DND-41 (cell line): Measurements from ENCODE around the gene PCNX1.
"Not testable (repeated sequence)": the region's sequence is repeated elsewhere in the genome, so short reads cannot be mapped to it uniquely, and the experiment has no call there.

Experiments
- ATAC-seq: fragments of 200-7000 bp; cut with Tn5 transposase; 3 replicates; pipeline ENCODE4 v1.9.1; 2021; ENCODE audit warnings: low read depth; ENCODE audit not compliant: insufficient read depth
- DNase-seq: peaks from one replicate; pipeline ENCODE4 v3.0.0-alpha.2; 2020
- H2AFZ ChIP-seq: 2 replicates; pipeline ENCODE4 v1.6.0; 2012; ENCODE audit warnings: low read depth, low read length
- H3K27ac ChIP-seq: 2 replicates; pipeline ENCODE4 v1.5.1; 2012; ENCODE audit warnings: low read length, inconsistent platforms
- H3K27me3 ChIP-seq: fragments of 200-600 bp; sonication (generic); 2 replicates; pipeline ENCODE4 v1.6.0; 2012; ENCODE audit warnings: low read length, mild to moderate bottlenecking, inconsistent platforms; ENCODE audit not compliant: insufficient read depth, poor library complexity
- H3K36me3 ChIP-seq: 2 replicates; pipeline ENCODE4 v1.5.1; 2012; ENCODE audit warnings: low read length, inconsistent platforms; ENCODE audit not compliant: insufficient read depth
- H3K4me1 ChIP-seq: 2 replicates; pipeline ENCODE4 v1.5.1; 2012; ENCODE audit warnings: mild to moderate bottlenecking, low read length; ENCODE audit not compliant: insufficient read depth
- H3K4me2 ChIP-seq: 2 replicates; pipeline ENCODE4 v1.6.0; 2012; ENCODE audit warnings: mild to moderate bottlenecking, moderate library complexity, low read length, inconsistent platforms; ENCODE audit not compliant: insufficient read depth
- H3K4me3 ChIP-seq, 2 experiments: fragments of 200-600 bp in 1 of 2; shearing (Covaris generic) in 1 of 2; 2 replicates each; pipeline ENCODE4 v1.5.1; 2012 to 2016; ENCODE audit warnings: inconsistent platforms in 2 of 2, low read length in 2 of 2, mild to moderate bottlenecking in 2 of 2, low read depth in 1 of 2, moderate library complexity in 1 of 2
- H3K79me2 ChIP-seq: 2 replicates; pipeline ENCODE4 v1.6.0; 2012; ENCODE audit warnings: low read length, inconsistent platforms; ENCODE audit not compliant: insufficient read depth
- H3K9ac ChIP-seq: 2 replicates; pipeline ENCODE4 v1.6.0; 2012; ENCODE audit warnings: low read depth, mild to moderate bottlenecking, inconsistent platforms, low read length, moderate library complexity
- H3K9me3 ChIP-seq: 2 replicates; pipeline ENCODE4 v1.5.1; 2012; ENCODE audit warnings: low read length, moderate library complexity, mild to moderate bottlenecking, inconsistent platforms; ENCODE audit not compliant: insufficient read depth, severe bottlenecking
- H4K20me1 ChIP-seq: 2 replicates; pipeline ENCODE4 v1.6.0; 2012; ENCODE audit warnings: low read length; ENCODE audit not compliant: insufficient read depth
- EZH2 ChIP-seq: IDR thresholded peaks from 3 replicates; pipeline ENCODE4 v1.6.1; 2012; ENCODE audit warnings: borderline replicate concordance, low read depth, mild to moderate bottlenecking, moderate library complexity, low read length, inconsistent platforms; ENCODE audit not compliant: severe bottlenecking
- TF ChIP-seq, protein P1 (sequence below): IDR thresholded peaks from 2 replicates; pipeline ENCODE4 v1.5.1; 2012; ENCODE audit warnings: borderline replicate concordance, low read length, moderate library complexity, mild to moderate bottlenecking; ENCODE audit not compliant: poor library complexity, severe bottlenecking; ENCODE audit errors: extremely low read depth

PCNX1 gene

DNA sequence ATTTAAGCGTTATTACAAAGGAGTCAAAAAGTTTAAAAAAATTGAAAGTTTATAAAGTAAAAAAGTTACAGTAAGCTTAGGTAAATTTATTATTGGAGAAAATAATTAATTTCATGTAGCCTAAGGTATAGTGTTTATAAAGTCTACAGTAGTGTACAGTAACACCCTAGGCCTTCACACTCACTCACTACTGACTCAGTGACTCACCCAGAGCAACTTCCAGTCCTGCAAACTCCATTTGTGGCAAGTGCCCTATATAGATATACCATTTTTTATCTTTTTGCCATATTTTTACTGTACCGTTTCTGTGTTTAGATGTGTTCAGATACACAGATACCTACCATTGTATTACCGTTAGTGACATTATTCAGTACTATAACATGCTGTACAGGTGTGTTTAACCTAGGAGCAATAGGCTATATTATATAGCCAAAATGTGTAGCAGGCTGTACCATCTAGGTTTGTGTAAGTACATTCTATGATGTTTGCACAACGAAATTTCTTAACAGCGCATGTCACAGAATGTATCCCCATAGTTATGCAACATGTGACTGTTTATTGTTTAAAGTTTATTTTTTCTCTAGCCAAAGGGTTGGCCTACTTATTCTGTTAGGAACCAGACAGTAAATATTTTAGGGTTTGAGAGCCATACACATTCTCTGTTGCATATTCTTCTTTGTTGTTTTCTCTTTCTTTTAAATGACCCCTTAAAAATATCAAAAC is 155.5 kb downstream of the PCNX1 start:
- Histone ChIP-seq H3K27ac (no peak overlapping the region), H3K36me3 (peaks cover 61% of the 10 kb centered on the region)
- no peak for ATAC-seq

DNA sequence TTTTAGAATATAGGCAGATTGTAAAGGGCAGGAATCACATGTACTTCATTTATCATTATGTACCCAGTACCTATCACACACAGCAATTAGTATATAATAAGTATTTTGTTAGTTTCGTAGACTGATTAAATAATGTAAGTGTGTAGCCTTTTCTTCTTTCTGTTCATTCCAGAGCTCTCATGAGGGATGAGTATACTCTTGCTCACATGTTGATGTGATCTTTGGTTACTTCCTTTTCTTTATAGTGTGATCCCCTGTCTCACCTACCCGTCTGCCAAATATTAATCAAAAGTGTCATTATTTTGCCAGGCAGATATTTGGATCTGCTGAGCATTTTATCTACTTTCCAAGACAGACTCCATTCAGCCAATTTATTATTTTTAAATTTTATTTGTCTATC is 156.1 kb downstream of the PCNX1 start:
- Histone ChIP-seq H3K27ac (no peak overlapping the region), H3K27me3 (no peaks in the 10 kb centered on the region), H3K79me2 (no peaks in the 10 kb centered on the region), H3K4me3 (no peak overlapping the region), H4K20me1 (no peaks in the 10 kb centered on the region), H3K4me1 (no peaks in the 10 kb centered on the region), H3K36me3 (peaks cover 56% of the 10 kb centered on the region), H3K9me3 (no peaks in the 10 kb centered on the region), H3K4me2 (no peak overlapping the region), H2AFZ (no peak overlapping the region), H3K9ac (no peak overlapping the region)
- no peak for TF ChIP-seq EZH2
- TF ChIP-seq, protein P1, sequence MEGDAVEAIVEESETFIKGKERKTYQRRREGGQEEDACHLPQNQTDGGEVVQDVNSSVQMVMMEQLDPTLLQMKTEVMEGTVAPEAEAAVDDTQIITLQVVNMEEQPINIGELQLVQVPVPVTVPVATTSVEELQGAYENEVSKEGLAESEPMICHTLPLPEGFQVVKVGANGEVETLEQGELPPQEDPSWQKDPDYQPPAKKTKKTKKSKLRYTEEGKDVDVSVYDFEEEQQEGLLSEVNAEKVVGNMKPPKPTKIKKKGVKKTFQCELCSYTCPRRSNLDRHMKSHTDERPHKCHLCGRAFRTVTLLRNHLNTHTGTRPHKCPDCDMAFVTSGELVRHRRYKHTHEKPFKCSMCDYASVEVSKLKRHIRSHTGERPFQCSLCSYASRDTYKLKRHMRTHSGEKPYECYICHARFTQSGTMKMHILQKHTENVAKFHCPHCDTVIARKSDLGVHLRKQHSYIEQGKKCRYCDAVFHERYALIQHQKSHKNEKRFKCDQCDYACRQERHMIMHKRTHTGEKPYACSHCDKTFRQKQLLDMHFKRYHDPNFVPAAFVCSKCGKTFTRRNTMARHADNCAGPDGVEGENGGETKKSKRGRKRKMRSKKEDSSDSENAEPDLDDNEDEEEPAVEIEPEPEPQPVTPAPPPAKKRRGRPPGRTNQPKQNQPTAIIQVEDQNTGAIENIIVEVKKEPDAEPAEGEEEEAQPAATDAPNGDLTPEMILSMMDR, result no peak
- ATAC-seq, result no peak
- DNase-seq, result no peak

More for the DNA sequence above, 155.5 kb downstream of the PCNX1 start:
- H3K9me3 ChIP-seq, result no peaks in the 10 kb centered on the region
- H3K4me1 ChIP-seq, result no peaks in the 10 kb centered on the region
- no peaks in the 10 kb centered on the region for H4K20me1 ChIP-seq
- no peak overlapping the region for H3K9ac ChIP-seq
- H3K27me3 ChIP-seq, result no peaks in the 10 kb centered on the region
- DNase-seq, result no peak
- TF ChIP-seq EZH2, result no peak
- TF ChIP-seq, protein P1, result no peak
- no peaks in the 10 kb centered on the region for H3K79me2 ChIP-seq
- no peak overlapping the region for H3K4me3 ChIP-seq
- H3K4me2 ChIP-seq, result no peak overlapping the region
- no peak overlapping the region for H2AFZ ChIP-seq

DNA sequence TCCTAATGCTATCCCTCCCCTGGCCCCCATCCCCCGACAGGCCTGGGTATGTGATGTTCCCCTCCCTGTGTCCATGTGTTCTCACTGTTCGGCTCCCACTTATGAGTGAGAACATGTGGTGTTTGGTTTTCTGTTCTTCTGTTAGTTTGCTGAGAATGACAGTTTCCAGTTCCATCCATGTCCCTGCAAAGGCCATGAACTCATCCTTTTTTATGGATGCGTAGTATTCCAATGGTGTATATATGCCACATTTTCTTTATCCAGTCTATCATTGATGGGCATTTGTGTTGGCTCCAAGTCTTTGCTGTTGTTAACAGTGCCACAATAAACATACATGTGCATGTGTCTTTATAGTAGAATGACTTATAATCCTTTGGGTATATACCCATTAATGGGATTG is 157.5 kb downstream of the PCNX1 start:
- not testable (repeated sequence) for H4K20me1 ChIP-seq, H3K9me3 ChIP-seq, H3K79me2 ChIP-seq, H3K27ac ChIP-seq, H2AFZ ChIP-seq, H3K27me3 ChIP-seq, H3K4me2 ChIP-seq, ATAC-seq, DNase-seq, H3K9ac ChIP-seq, H3K4me1 ChIP-seq, H3K4me3 ChIP-seq
- peaks cover 54% of the 10 kb centered on the region for H3K36me3 ChIP-seq

DNA sequence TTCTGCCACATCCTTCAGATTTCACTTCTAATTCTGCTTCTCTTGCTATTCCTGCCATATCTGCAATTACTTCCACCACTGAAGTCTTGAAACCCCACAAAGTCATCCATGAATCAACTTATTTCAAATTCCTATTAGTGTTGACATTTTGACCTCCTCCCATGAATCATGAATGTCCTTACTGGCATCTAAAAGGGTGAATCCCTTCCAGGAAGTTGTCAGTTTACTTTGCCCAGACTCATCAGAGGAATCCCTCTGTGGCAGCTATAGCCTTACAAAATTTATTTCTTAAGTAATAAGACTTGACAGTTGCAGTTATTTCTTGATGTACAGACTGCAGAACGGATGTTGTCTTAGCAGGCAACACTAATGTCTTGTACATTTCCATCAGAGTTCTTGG is 162.9 kb downstream of the PCNX1 start:
- no peak overlapping the region for H3K4me2 ChIP-seq
- no peaks in the 10 kb centered on the region for H3K4me1 ChIP-seq
- H3K27me3 ChIP-seq, result no peaks in the 10 kb centered on the region
- H4K20me1 ChIP-seq, result no peaks in the 10 kb centered on the region
- no peak overlapping the region for H3K27ac ChIP-seq
- DNase-seq, result no peak
- H3K9me3 ChIP-seq, result no peaks in the 10 kb centered on the region
- peaks cover 57% of the 10 kb centered on the region for H3K36me3 ChIP-seq
- TF ChIP-seq, protein P1, result no peak
- no peak for TF ChIP-seq EZH2
- no peak overlapping the region for H3K4me3 ChIP-seq
- H3K9ac ChIP-seq, result no peak overlapping the region
- H3K79me2 ChIP-seq, result no peaks in the 10 kb centered on the region
- ATAC-seq, result no peak
- H2AFZ ChIP-seq, result no peak overlapping the region
